NB4 (cell line): ENCODE results near the gene SASH1.

ENCODE experiments used
- CTCF ChIP-seq: IDR thresholded peaks from one replicate; pipeline ENCODE4 v1.5.1; 2012; ENCODE audit warnings: low read depth, low read length
- MYC ChIP-seq: IDR thresholded peaks from 2 replicates; pipeline ENCODE4 v1.6.1; 2011; ENCODE audit warnings: low read depth, low read length
- POLR2A ChIP-seq: IDR thresholded peaks from 2 replicates; pipeline ENCODE4 v1.6.1; 2011; ENCODE audit warnings: mild to moderate bottlenecking; ENCODE audit not compliant: insufficient read length; ENCODE audit errors: extremely low read depth
- TF ChIP-seq, protein P1 (sequence below): IDR thresholded peaks from 2 replicates; pipeline ENCODE4 v1.6.1; 2011; ENCODE audit warnings: low read depth, low read length

DNA sequence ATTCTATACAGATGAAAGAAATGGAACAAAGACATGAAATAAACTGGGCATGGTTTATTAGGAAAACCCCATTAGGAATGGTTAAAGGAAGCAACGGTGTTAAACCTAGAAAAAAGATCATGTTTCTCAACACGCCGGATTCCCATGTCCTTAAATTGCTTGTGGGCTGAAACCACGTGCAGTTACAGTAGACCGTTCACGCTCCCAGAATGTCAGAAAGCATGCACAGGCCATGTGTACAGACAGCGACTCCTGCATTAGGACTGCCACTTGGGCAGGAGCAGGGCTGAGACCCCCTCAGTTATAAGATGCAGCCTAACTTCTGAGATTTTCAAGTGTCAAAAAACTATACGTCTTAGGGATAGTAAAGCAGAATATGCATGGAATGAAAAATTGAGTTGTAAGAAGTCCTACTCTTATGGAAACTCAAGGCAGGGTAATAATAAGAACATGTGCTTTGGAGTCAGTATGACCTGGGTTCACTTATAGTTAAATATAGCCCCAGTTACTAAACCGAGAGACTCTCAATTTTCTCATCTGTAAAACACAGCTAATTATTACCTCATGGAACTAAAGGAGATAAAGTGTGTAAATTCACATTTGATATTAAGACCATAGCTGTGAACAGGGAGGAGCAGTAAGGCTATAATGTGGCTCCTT lies 230.2 kb downstream of the SASH1 start:
- TF ChIP-seq CTCF (no peak), POLR2A (no peak), MYC (no peak)
- TF ChIP-seq, protein P1, sequence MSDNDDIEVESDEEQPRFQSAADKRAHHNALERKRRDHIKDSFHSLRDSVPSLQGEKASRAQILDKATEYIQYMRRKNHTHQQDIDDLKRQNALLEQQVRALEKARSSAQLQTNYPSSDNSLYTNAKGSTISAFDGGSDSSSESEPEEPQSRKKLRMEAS, result no peak
